H9 (cell line): ENCODE measurements around the gene ASXL1. TPM values are rescaled to one million over a fixed set of nuclear protein-coding genes. Genes with fewer than 3 reads are reported as not detected.
"Not testable (repeated sequence)": the region's sequence is repeated elsewhere in the genome, so short reads cannot be mapped to it uniquely, and the experiment has no call there.

Source experiments
- DNase-seq: peaks from one replicate; pipeline ENCODE4 v3.0.0-alpha.2; 2017
- H2AFZ ChIP-seq: one replicate; pipeline ENCODE4 v1.6.1; 2013; ENCODE audit warnings: mild to moderate bottlenecking, low read length, control low read depth, moderate library complexity
- H2AK5ac ChIP-seq: 2 replicates; pipeline ENCODE4 v1.6.1; 2013; ENCODE audit warnings: low read length, control low read depth, mixed read lengths; ENCODE audit not compliant: insufficient read length
- H2BK120ac ChIP-seq: one replicate; pipeline ENCODE4 v1.6.1; 2013; ENCODE audit warnings: low read depth, mild to moderate bottlenecking, low read length, control low read depth, inconsistent platforms; ENCODE audit not compliant: poor library complexity, severe bottlenecking
- H2BK12ac ChIP-seq: 2 replicates; pipeline ENCODE4 v1.6.1; 2013; ENCODE audit warnings: low read length, control low read depth, mixed read lengths, low read depth; ENCODE audit not compliant: insufficient read length
- H2BK15ac ChIP-seq: 2 replicates; pipeline ENCODE4 v1.6.1; 2013; ENCODE audit warnings: low read depth, low read length, control low read depth
- H2BK20ac ChIP-seq: one replicate; pipeline ENCODE4 v1.6.1; 2013; ENCODE audit warnings: low read depth, mild to moderate bottlenecking, low read length, control low read depth, inconsistent platforms; ENCODE audit not compliant: poor library complexity, severe bottlenecking
- H2BK5ac ChIP-seq: 2 replicates; pipeline ENCODE4 v1.6.1; 2013; ENCODE audit warnings: low read length, control low read depth, mixed read lengths; ENCODE audit not compliant: insufficient read length
- H3K14ac ChIP-seq: 2 replicates; pipeline ENCODE4 v1.6.1; 2013; ENCODE audit warnings: low read length, control low read depth; ENCODE audit not compliant: insufficient read depth
- H3K18ac ChIP-seq: 2 replicates; pipeline ENCODE4 v1.6.1; 2013; ENCODE audit warnings: low read depth, mild to moderate bottlenecking, mixed read lengths, low read length, control low read depth; ENCODE audit not compliant: insufficient read length
- H3K23ac ChIP-seq: 2 replicates; pipeline ENCODE4 v1.6.1; 2013; ENCODE audit warnings: low read length, control low read depth, mixed read lengths, low read depth; ENCODE audit not compliant: insufficient read length
- H3K23me2 ChIP-seq: 2 replicates; pipeline ENCODE4 v1.6.1; 2013; ENCODE audit warnings: low read depth, mild to moderate bottlenecking, mixed read lengths, low read length, control low read depth; ENCODE audit not compliant: insufficient read length, poor library complexity, severe bottlenecking
- H3K27ac ChIP-seq: 2 replicates; pipeline ENCODE4 v1.5.1; 2013; ENCODE audit warnings: low read length, control low read depth, mixed read lengths, low read depth; ENCODE audit not compliant: insufficient read length
- H3K27me3 ChIP-seq: 2 replicates; pipeline ENCODE4 v1.6.1; 2013; ENCODE audit warnings: low read length, control low read depth, inconsistent platforms; ENCODE audit not compliant: insufficient read depth
- H3K4ac ChIP-seq: 2 replicates; pipeline ENCODE4 v1.6.1; 2013; ENCODE audit warnings: low read depth, mild to moderate bottlenecking, control low read depth, inconsistent platforms, low read length, moderate library complexity
- H3K4me1 ChIP-seq: 2 replicates; pipeline ENCODE4 v1.6.1; 2013; ENCODE audit warnings: low read length, control low read depth, inconsistent platforms; ENCODE audit not compliant: insufficient read depth
- H3K4me2 ChIP-seq: 2 replicates; pipeline ENCODE4 v1.6.1; 2013; ENCODE audit warnings: low read length, control low read depth, mixed read lengths; ENCODE audit not compliant: insufficient read length, insufficient read depth
- H3K56ac ChIP-seq: 2 replicates; pipeline ENCODE4 v1.6.1; 2013; ENCODE audit warnings: low read depth, mild to moderate bottlenecking, mixed read lengths, low read length, control low read depth; ENCODE audit not compliant: insufficient read length
- H3K79me1 ChIP-seq: 2 replicates; pipeline ENCODE4 v1.6.1; 2013; ENCODE audit warnings: low read depth, mild to moderate bottlenecking, moderate library complexity, low read length, control low read depth, inconsistent platforms; ENCODE audit not compliant: insufficient read depth, poor library complexity, severe bottlenecking
- H3K79me2 ChIP-seq: 2 replicates; pipeline ENCODE4 v1.6.1; 2013; ENCODE audit warnings: low read length, control low read depth, inconsistent platforms; ENCODE audit not compliant: insufficient read depth
- H3K9ac ChIP-seq: 2 replicates; pipeline ENCODE4 v1.6.1; 2013; ENCODE audit warnings: low read length, control low read depth, mixed read lengths; ENCODE audit not compliant: insufficient read length; ENCODE audit errors: extremely low read depth
- H3K9me3 ChIP-seq: one replicate; pipeline ENCODE4 v1.6.1; 2013; ENCODE audit warnings: low read depth, low read length, inconsistent platforms; ENCODE audit not compliant: control insufficient read depth
- H3T11ph ChIP-seq: one replicate; pipeline ENCODE4 v1.6.1; 2013; ENCODE audit warnings: mild to moderate bottlenecking, low read length, control low read depth, inconsistent platforms
- H4K20me1 ChIP-seq: one replicate; pipeline ENCODE4 v1.6.1; 2013; ENCODE audit not compliant: control insufficient read depth, insufficient read length, insufficient read depth
- H4K5ac ChIP-seq: 2 replicates; pipeline ENCODE4 v1.6.1; 2013; ENCODE audit warnings: low read depth, mild to moderate bottlenecking, mixed read lengths, low read length, control low read depth; ENCODE audit not compliant: insufficient read length
- H4K8ac ChIP-seq: replicated peaks from 2 replicates; pipeline ENCODE4 v1.6.1; 2013; ENCODE audit warnings: low read length, control low read depth, mixed read lengths, low read depth; ENCODE audit not compliant: insufficient read length
- H4K91ac ChIP-seq: 2 replicates; pipeline ENCODE4 v1.6.1; 2013; ENCODE audit warnings: low read depth, mild to moderate bottlenecking, moderate library complexity, mixed read lengths, low read length, control low read depth; ENCODE audit not compliant: insufficient read length
- H3K27ac Mint-ChIP-seq, 3 experiments: 2 replicates in 2 of 3; 3 replicates in 1 of 3; pipeline ENCODE4 v1.8.0; 2020 to 2021; ENCODE audit warnings: mixed read lengths in 3 of 3, mild to moderate bottlenecking in 1 of 3, moderate library complexity in 1 of 3
- H3K27me3 Mint-ChIP-seq: 2 replicates; pipeline ENCODE4 v1.8.0; 2021; ENCODE audit warnings: low read depth, mild to moderate bottlenecking, moderate library complexity, mixed read lengths
- H3K36me3 Mint-ChIP-seq, 3 experiments: 2 replicates in 2 of 3; 3 replicates in 1 of 3; pipeline ENCODE4 v1.8.0; 2020 to 2021; ENCODE audit warnings: low read depth in 3 of 3, mixed read lengths in 3 of 3; ENCODE audit not compliant: insufficient read depth in 1 of 3
- H3K4me1 Mint-ChIP-seq, 2 experiments: 2 replicates each; pipeline ENCODE4 v1.8.0; 2020; ENCODE audit warnings: mixed read lengths in 2 of 2
- H3K4me3 Mint-ChIP-seq, 2 experiments: 2 replicates in 1 of 2; 3 replicates in 1 of 2; pipeline ENCODE4 v1.8.0; 2020 to 2021; ENCODE audit warnings: mild to moderate bottlenecking in 2 of 2, mixed read lengths in 2 of 2, moderate library complexity in 1 of 2
- H3K9me3 Mint-ChIP-seq, 2 experiments: 2 replicates in 1 of 2; 3 replicates in 1 of 2; pipeline ENCODE4 v1.8.0; 2020; ENCODE audit warnings: mild to moderate bottlenecking in 2 of 2, mixed read lengths in 2 of 2, moderate library complexity in 1 of 2
- WGBS: extraction: QIAGEN DNeasy Blood & Tissue Kit; methylation state at CpG from one replicate; pipeline ENCODE4 v1.1.7; 2013; ENCODE audit warnings: missing lambda C conversion rate, low lambda C conversion rate, mixed read lengths; ENCODE audit not compliant: insufficient read length; ENCODE audit errors: extremely low coverage; 5-methylcytosine and 5-hydroxymethylcytosine counted together
- total RNA-seq: library from RNA; stranded (reverse); gene quantifications from 2 replicates; pipeline ENCODE4 v1.2.1, GENCODE V29; 2021
- TF ChIP-seq, protein P1 (sequence below): fragments of 200-600 bp; sonication (generic); conservative IDR thresholded peaks from 3 replicates; pipeline ENCODE4 v1.8.0; 2021; ENCODE audit warnings: antibody characterized with exemption, mild to moderate bottlenecking

Gene ASXL1
- total RNA-seq, 1 experiment from 2014 or later = 39.5 TPM

DNA sequence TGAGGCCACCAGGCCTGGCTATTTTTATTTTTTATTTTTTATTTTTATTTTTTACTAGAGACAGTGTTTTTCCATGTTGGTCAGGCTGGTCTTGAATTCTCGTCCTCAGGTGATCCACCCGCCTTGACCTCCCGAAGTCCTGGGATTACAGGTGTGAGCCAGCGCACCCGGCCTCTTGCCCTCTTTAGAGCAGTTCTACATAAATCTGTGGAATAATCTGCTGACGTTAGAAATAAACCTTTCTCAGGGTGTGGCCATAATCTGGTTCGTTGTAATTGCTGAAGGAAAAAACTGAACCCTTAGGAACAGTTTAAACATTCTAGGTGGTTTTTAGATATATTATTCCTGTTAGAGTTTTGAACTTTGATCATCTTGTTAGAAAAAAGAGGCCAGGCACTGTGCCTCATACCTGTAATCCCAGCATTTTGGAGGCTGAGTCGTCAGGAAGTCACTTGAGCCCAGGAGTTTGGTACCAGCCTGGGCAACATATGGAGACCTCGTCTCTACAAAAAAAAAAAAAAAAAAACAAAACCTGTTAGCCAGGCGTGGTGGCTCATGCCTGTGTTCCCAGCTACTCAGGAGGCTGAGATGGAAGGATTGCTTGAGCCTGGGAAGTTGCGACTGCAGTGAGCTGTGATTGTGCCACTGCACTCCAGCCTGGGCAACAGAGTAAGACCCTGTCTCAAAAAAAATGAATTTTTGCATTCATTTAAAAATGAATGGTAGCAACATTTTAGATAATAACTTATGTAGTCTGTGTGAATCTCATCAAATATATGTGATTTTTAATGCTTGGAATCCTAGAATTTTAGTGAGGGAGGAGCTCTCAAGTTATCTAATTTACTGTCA, 24.2 kb downstream of the ASXL1 start:
- no peak overlapping the region for H3K9ac ChIP-seq
- H3K36me3 Mint-ChIP-seq = no peaks in the 10 kb centered on the region
- no peaks in the 10 kb centered on the region for H3K79me1 ChIP-seq
- H3K79me2 ChIP-seq = no peaks in the 10 kb centered on the region
- TF ChIP-seq, protein P1, sequence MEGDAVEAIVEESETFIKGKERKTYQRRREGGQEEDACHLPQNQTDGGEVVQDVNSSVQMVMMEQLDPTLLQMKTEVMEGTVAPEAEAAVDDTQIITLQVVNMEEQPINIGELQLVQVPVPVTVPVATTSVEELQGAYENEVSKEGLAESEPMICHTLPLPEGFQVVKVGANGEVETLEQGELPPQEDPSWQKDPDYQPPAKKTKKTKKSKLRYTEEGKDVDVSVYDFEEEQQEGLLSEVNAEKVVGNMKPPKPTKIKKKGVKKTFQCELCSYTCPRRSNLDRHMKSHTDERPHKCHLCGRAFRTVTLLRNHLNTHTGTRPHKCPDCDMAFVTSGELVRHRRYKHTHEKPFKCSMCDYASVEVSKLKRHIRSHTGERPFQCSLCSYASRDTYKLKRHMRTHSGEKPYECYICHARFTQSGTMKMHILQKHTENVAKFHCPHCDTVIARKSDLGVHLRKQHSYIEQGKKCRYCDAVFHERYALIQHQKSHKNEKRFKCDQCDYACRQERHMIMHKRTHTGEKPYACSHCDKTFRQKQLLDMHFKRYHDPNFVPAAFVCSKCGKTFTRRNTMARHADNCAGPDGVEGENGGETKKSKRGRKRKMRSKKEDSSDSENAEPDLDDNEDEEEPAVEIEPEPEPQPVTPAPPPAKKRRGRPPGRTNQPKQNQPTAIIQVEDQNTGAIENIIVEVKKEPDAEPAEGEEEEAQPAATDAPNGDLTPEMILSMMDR = no peak
- no peak overlapping the region for H4K91ac ChIP-seq
- no peak for DNase-seq
- H2BK15ac ChIP-seq = no peak overlapping the region
- no peak overlapping the region for H3K56ac ChIP-seq
- no peak overlapping the region for H3K4me2 ChIP-seq
- no peaks in the 10 kb centered on the region for H3K4me1 Mint-ChIP-seq
- H4K8ac ChIP-seq = no peak overlapping the region
- no peaks in the 10 kb centered on the region for H3K27me3 Mint-ChIP-seq
- no peak overlapping the region for H3K14ac ChIP-seq
- no peak overlapping the region for H3K27ac ChIP-seq
- H3T11ph ChIP-seq = no peak overlapping the region
- no peak overlapping the region for H2BK20ac ChIP-seq
- H3K27me3 ChIP-seq = no peaks in the 10 kb centered on the region
- H2AFZ ChIP-seq = no peak overlapping the region
- H3K23ac ChIP-seq = no peak overlapping the region
- no peak overlapping the region for H4K5ac ChIP-seq
- no peaks in the 10 kb centered on the region for H3K9me3 ChIP-seq
- no peaks in the 10 kb centered on the region for H3K9me3 Mint-ChIP-seq
- no peak overlapping the region for H3K4me3 Mint-ChIP-seq
- H2BK120ac ChIP-seq = no peak overlapping the region
- H4K20me1 ChIP-seq = no peaks in the 10 kb centered on the region
- H3K18ac ChIP-seq = no peak overlapping the region
- no peak overlapping the region for H2BK5ac ChIP-seq
- WGBS = no CpG with 5 or more reads among the region's 11 CpGs
- no peak overlapping the region for H3K4ac ChIP-seq
- H3K4me1 ChIP-seq = no peaks in the 10 kb centered on the region
- H2AK5ac ChIP-seq = no peak overlapping the region
- no peaks in the 10 kb centered on the region for H3K23me2 ChIP-seq
- no peak overlapping the region; a peak in 1 of 7 replicates for H3K27ac Mint-ChIP-seq
- no peak overlapping the region for H2BK12ac ChIP-seq

DNA sequence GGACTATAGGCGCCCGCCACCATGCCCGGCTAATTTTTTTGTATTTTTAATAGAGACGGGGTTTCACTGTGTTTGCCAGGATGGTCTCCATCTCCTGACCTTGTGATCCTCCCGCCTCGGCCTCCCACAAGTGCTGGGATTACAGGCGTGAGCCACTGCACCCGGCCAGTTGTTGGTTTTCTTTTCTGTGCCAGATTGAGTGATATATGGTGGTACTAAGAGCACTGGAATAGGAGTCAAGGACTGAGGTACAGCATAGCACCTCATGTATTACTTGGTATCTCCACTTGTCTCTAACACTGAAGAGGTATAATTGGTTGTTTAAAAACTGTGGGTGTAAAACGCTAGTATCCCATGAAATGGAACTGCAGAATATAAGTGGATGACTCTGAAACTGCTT, 25.3 kb downstream of the ASXL1 start:
- not testable (repeated sequence) for DNase-seq, H3K4me3 Mint-ChIP-seq, H3K14ac ChIP-seq, H3K23me2 ChIP-seq, H3K9ac ChIP-seq, H2BK5ac ChIP-seq, H2BK12ac ChIP-seq, H2AFZ ChIP-seq, H4K5ac ChIP-seq, H4K20me1 ChIP-seq, H4K91ac ChIP-seq, H3K79me1 ChIP-seq, H2BK20ac ChIP-seq, H3K27ac Mint-ChIP-seq, H3K18ac ChIP-seq, H3T11ph ChIP-seq, H3K4me1 Mint-ChIP-seq, H2BK120ac ChIP-seq, H3K27ac ChIP-seq, H3K4ac ChIP-seq, H3K9me3 ChIP-seq, H3K79me2 ChIP-seq, H3K27me3 ChIP-seq, H3K27me3 Mint-ChIP-seq, H2AK5ac ChIP-seq, H3K36me3 Mint-ChIP-seq, H4K8ac ChIP-seq, H3K56ac ChIP-seq, H3K23ac ChIP-seq, H3K9me3 Mint-ChIP-seq, H3K4me1 ChIP-seq, H2BK15ac ChIP-seq, H3K4me2 ChIP-seq
- no CpG with 5 or more reads among the region's 9 CpGs for WGBS
